Mesendoderm (in vitro differentiated cells): ENCODE data around the gene EIF4E1B.
A peak's percentile ranks its signal among the peaks of the same experiment; 100 is the strongest.

Experiments used
- DNase-seq: peaks from one replicate; pipeline ENCODE4 v3.0.0; 2013
- H2AK5ac ChIP-seq: 2 replicates; pipeline ENCODE4 v1.6.1; 2013; ENCODE audit warnings: low read length, inconsistent platforms
- H2BK120ac ChIP-seq: 2 replicates; pipeline ENCODE4 v1.6.1; 2013; ENCODE audit warnings: low read depth, mild to moderate bottlenecking, low read length, moderate library complexity, mixed read lengths
- H2BK15ac ChIP-seq: replicated peaks from 2 replicates; pipeline ENCODE4 v1.6.1; 2013; ENCODE audit warnings: low read depth, mild to moderate bottlenecking, moderate library complexity
- H2BK5ac ChIP-seq: 2 replicates; pipeline ENCODE4 v1.6.1; 2013; ENCODE audit warnings: low read length, inconsistent platforms
- H3K18ac ChIP-seq: 2 replicates; pipeline ENCODE4 v1.6.1; 2013; ENCODE audit warnings: mild to moderate bottlenecking, low read length, mixed read lengths
- H3K23ac ChIP-seq: one replicate; pipeline ENCODE4 v1.6.1; 2013; ENCODE audit warnings: low read length
- H3K27ac ChIP-seq: 2 replicates; pipeline ENCODE4 v1.5.1; 2013; ENCODE audit warnings: low read depth, mild to moderate bottlenecking, inconsistent platforms, low read length, moderate library complexity
- H3K27me3 ChIP-seq: 2 replicates; pipeline ENCODE4 v1.6.1; 2013; ENCODE audit warnings: low read length, control low read depth, mild to moderate bottlenecking, inconsistent platforms; ENCODE audit not compliant: insufficient read depth, poor library complexity
- H3K36me3 ChIP-seq: 2 replicates; pipeline ENCODE4 v1.6.1; 2013; ENCODE audit warnings: low read length, inconsistent platforms; ENCODE audit not compliant: control insufficient read depth, insufficient read depth
- H3K4ac ChIP-seq: one replicate; pipeline ENCODE4 v1.6.1; 2013; ENCODE audit warnings: low read depth, mild to moderate bottlenecking, low read length, moderate library complexity
- H3K4me1 ChIP-seq: 2 replicates; pipeline ENCODE4 v1.6.1; 2013; ENCODE audit warnings: low read depth, low read length, inconsistent platforms; ENCODE audit not compliant: control insufficient read depth
- H3K4me2 ChIP-seq: 2 replicates; pipeline ENCODE4 v1.6.1; 2013; ENCODE audit warnings: low read length
- H3K4me3 ChIP-seq: 2 replicates; pipeline ENCODE4 v1.5.1; 2013; ENCODE audit warnings: mild to moderate bottlenecking, low read length
- H3K56ac ChIP-seq: one replicate; pipeline ENCODE4 v1.6.1; 2013; ENCODE audit warnings: low read length
- H3K79me1 ChIP-seq: 2 replicates; pipeline ENCODE4 v1.6.1; 2013; ENCODE audit warnings: low read length, inconsistent platforms
- H3K79me2 ChIP-seq: 2 replicates; pipeline ENCODE4 v1.6.1; 2013; ENCODE audit warnings: mild to moderate bottlenecking, low read length; ENCODE audit not compliant: control insufficient read depth, insufficient read depth
- H3K9ac ChIP-seq: 2 replicates; pipeline ENCODE4 v1.6.1; 2013; ENCODE audit warnings: low read length, inconsistent platforms
- H4K5ac ChIP-seq: one replicate; pipeline ENCODE4 v1.6.1; 2013; ENCODE audit warnings: low read length
- H4K8ac ChIP-seq: one replicate; pipeline ENCODE4 v1.6.1; 2013; ENCODE audit warnings: low read depth, mild to moderate bottlenecking, control low read depth, low read length, moderate library complexity
- WGBS: extraction: QIAGEN DNeasy Blood & Tissue Kit; methylation state at CpG from one replicate; pipeline ENCODE4 v1.1.7; 2013; ENCODE audit warnings: low lambda C conversion rate, missing lambda C conversion rate; ENCODE audit not compliant: insufficient coverage; ENCODE audit errors: extremely low coverage; 5-methylcytosine and 5-hydroxymethylcytosine counted together

Gene EIF4E1B

DNA sequence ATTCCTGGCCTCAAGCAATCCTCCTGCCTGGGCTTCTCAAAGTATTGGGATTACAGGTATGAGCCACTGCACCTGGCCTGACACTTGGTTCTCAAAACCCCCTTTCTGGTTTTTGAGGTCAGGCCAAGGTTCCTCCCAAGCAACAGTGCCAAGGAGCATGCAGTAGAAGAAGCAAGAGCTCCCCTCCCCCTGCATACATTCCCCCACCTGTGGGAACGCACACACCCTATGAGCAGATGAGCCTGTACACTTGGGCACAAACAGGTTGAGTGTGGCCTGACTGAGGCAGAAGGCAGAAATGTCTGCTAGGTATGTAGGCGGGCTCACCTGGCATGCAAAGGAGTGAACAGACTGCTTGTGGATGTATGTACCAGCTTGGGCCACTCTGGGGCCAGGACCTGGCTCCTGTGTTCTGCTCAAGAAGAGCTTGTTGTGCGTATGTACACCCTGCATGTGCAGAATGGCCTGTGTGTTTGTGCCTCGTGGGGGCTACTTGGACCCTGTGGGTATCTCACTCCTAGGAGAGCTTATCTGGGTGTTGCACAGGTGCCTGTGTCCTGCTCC, 22.3 kb upstream of the EIF4E1B start:
- H3K9ac ChIP-seq = no peak overlapping the region
- H3K4ac ChIP-seq = no peak overlapping the region
- no peak overlapping the region for H3K4me3 ChIP-seq
- no peak overlapping the region for H2BK15ac ChIP-seq
- H4K5ac ChIP-seq = no peak overlapping the region
- H2AK5ac ChIP-seq = no peak overlapping the region
- H3K79me1 ChIP-seq = no peaks in the 10 kb centered on the region
- H2BK5ac ChIP-seq = no peak overlapping the region
- H3K27ac ChIP-seq = no peak overlapping the region
- no peak overlapping the region for H3K23ac ChIP-seq
- no peaks in the 10 kb centered on the region for H3K36me3 ChIP-seq
- no peak overlapping the region for H3K18ac ChIP-seq
- H3K79me2 ChIP-seq = no peaks in the 10 kb centered on the region
- H2BK120ac ChIP-seq = no peak overlapping the region
- no peak overlapping the region for H3K4me2 ChIP-seq
- WGBS = no CpG with 5 or more reads among the region's 4 CpGs
- no peak overlapping the region for H4K8ac ChIP-seq
- no peak overlapping the region for H3K56ac ChIP-seq
- no peaks in the 10 kb centered on the region for H3K27me3 ChIP-seq
- no peaks in the 10 kb centered on the region for H3K4me1 ChIP-seq
- no peak for DNase-seq

DNA sequence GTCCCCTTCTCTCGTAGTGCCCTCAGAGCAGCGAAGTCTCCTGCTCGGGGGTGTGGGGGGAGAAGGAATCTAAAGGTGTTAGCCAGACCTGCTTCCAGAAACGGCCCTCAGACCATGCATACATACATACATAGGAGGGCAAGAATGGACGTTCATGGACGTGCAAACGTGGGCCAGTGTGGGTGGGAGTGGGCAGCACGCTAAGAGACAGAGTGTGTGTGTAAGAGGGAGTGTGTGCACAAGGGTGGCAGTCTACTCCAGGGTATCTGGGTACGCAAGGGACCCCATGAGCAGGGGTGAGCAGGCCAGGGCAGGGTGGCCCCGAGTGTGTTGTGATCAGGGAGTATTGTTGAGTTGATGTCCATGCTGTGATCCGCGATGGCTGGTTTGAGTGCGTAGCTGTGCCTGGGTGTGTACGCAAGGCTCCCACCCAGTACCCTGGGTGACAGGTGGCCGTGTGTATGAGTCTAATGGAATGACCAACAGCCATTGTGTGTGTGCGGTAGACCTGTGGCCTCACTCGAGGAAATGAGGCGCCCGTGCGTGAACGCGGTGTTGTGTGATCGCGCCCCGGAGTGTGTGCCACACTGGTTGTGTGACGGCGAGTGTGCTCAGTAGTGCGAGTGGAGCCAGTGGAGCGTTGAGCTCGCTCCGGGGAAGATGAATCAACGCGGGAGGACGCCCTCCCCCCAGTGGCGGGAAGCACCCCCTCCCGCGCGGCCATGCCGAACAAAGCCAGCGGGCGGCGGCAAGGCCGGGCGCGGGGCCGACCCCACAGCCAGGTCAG, 21.3 kb upstream of the EIF4E1B start:
- H3K4me2 ChIP-seq = peak overlapping the region; percentile 46
- no peaks in the 10 kb centered on the region for H3K79me1 ChIP-seq
- no peak overlapping the region for H3K27ac ChIP-seq
- no CpG with 5 or more reads among the region's 46 CpGs for WGBS
- H3K18ac ChIP-seq = no peak overlapping the region
- no peak overlapping the region for H3K4me3 ChIP-seq
- H3K4me1 ChIP-seq = no peaks in the 10 kb centered on the region
- peak overlapping the region; percentile 49 for H3K56ac ChIP-seq
- H3K9ac ChIP-seq = peak overlapping the region; percentile 41
- no peaks in the 10 kb centered on the region for H3K27me3 ChIP-seq
- H3K23ac ChIP-seq = peak overlapping the region; percentile 48
- no peak overlapping the region for H3K4ac ChIP-seq
- no peaks in the 10 kb centered on the region for H3K36me3 ChIP-seq
- H2AK5ac ChIP-seq = no peak overlapping the region
- DNase-seq = no peak
- H4K5ac ChIP-seq = no peak overlapping the region
- no peak overlapping the region for H4K8ac ChIP-seq
- H2BK120ac ChIP-seq = no peak overlapping the region
- H2BK15ac ChIP-seq = no peak overlapping the region
- no peak overlapping the region for H2BK5ac ChIP-seq
- H3K79me2 ChIP-seq = no peaks in the 10 kb centered on the region

DNA sequence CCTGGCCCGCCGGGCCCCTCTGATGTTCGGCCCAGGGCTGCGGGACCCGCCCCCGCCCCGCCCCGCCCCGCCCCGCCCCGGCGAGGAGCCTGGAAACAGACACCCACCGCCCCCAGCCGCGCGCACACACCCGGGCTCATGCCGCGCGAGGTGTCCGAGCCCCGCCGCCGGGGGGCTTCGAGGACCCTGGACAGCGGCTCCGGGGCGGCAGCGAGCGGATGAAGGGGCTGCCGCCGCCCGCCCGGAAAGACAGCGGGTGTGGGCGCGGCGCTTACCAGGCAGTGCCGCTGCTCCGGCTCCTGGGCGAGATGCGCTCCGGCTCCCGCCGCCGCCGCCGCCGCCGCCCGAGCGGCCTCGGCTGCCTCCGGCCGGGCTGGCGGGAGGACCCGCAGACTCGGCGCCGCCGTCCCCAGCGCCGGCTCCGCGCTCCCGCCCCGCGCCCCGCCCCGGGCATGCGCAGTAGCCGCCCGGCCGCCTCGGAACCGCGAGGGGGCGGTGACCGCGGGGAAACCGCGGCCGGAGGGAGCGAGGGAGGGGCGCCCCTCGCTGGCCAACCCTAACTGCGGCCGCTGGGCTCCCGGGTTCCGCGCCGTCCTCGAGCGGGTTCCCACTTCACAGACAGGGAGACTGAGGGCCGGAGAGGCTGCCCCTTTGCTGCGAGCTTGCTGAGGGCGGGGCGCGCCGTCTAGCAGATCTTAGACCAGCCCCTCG, 20.6 kb upstream of the EIF4E1B start, which contains the start of gene GPRIN1:
Gene GPRIN1 (minus strand): TSS at position 433 of the 711 bp plus-strand sequence. CDS start 10,322 bp downstream, outside the sequence.
- Histone ChIP-seq H3K4me3 (peak within 1 kb of the TSS; percentile 26), H4K5ac (no peak within 1 kb of the TSS), H3K23ac (peak within 1 kb of the TSS; percentile 48), H2AK5ac (no peak within 1 kb of the TSS), H3K9ac (peak within 1 kb of the TSS; percentile 72), H2BK120ac (no peak within 1 kb of the TSS), H2BK5ac (no peak within 1 kb of the TSS), H3K27ac (no peak within 1 kb of the TSS), H3K18ac (peak within 1 kb of the TSS; percentile 46), H4K8ac (no peak within 1 kb of the TSS), H2BK15ac (no peak within 1 kb of the TSS), H3K4me1 (no peaks in the 10 kb centered on the region), H3K4ac (no peak within 1 kb of the TSS), H3K4me2 (peak within 1 kb of the TSS; percentile 64), H3K79me1 (no peaks in the 10 kb centered on the region), H3K79me2 (no peaks in the 10 kb centered on the region), H3K56ac (peak within 1 kb of the TSS; percentile 80), H3K36me3 (no peaks in the 10 kb centered on the region), H3K27me3 (no peaks in the 10 kb centered on the region)
- WGBS = no CpG with 5 or more reads among the region's 101 CpGs
- DNase-seq = peak; percentile 77

DNA sequence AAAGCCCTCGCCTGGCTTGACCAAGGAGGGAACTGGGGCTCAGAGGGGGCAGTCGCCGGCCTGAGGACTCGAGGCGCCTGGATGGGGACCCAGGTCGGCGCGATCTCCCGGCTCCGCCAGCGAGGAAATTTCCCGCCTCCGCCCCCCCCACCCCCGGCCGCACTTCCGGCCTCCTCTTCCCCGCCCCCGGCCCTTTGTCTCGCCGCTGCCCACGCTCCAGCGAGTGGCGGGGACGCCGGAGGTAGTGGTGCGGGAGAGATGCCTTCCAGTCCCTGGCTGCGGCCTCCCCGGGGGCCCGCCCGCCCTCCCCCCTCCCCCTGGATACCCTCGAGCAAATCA, 20.1 kb upstream of the EIF4E1B start:
- Histone ChIP-seq H4K8ac (no peak overlapping the region), H3K79me1 (no peaks in the 10 kb centered on the region), H2BK5ac (no peak overlapping the region), H3K4me1 (no peaks in the 10 kb centered on the region), H2BK120ac (no peak overlapping the region), H3K27ac (no peak overlapping the region), H3K36me3 (no peaks in the 10 kb centered on the region), H3K4ac (no peak overlapping the region), H3K18ac (no peak overlapping the region), H2AK5ac (no peak overlapping the region), H4K5ac (no peak overlapping the region), H3K4me3 (peak overlapping the region; percentile 26), H3K23ac (no peak overlapping the region), H3K4me2 (peak overlapping the region; percentile 64), H3K56ac (peak overlapping the region; percentile 80), H3K9ac (peak overlapping the region; percentile 72), H3K27me3 (no peaks in the 10 kb centered on the region), H2BK15ac (no peak overlapping the region), H3K79me2 (no peaks in the 10 kb centered on the region)
- no peak for DNase-seq
- no CpG with 5 or more reads among the region's 31 CpGs for WGBS

DNA sequence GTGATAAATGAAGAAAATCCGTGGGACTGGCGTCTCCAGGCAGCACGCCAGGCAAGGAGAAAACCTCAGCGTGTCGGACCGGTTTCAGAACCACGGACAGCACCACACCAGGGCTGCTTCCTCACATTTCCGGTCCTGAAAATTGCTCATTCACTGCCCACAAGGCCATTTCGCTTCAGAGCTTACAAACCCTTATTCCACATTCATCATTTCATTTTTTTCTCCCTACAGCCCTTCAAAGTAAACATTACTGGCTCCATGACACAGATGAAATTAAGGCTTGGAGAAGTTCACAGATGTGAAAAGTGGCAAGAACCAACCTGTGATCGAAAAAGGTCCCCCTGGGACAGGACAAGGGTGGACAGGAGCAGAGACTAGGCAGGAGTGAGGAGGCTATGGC, 19.0 kb upstream of the EIF4E1B start:
- Histone ChIP-seq H3K27me3 (no peaks in the 10 kb centered on the region), H3K9ac (no peak overlapping the region), H3K4ac (no peak overlapping the region), H2BK120ac (no peak overlapping the region), H3K79me2 (no peaks in the 10 kb centered on the region), H3K4me3 (no peak overlapping the region), H2BK5ac (no peak overlapping the region), H3K4me2 (no peak overlapping the region), H3K4me1 (no peaks in the 10 kb centered on the region), H3K79me1 (no peaks in the 10 kb centered on the region), H2AK5ac (no peak overlapping the region), H3K18ac (no peak overlapping the region), H4K5ac (no peak overlapping the region), H4K8ac (no peak overlapping the region), H2BK15ac (no peak overlapping the region), H3K56ac (no peak overlapping the region), H3K27ac (no peak overlapping the region), H3K23ac (no peak overlapping the region), H3K36me3 (no peaks in the 10 kb centered on the region)
- no CpG with 5 or more reads among the region's 10 CpGs for WGBS
- peak; percentile 81 for DNase-seq
